Prostate gland (tissue), 2 donors: ENCODE results near the gene ADARB1.

Experiments used
- CTCF ChIP-seq, 4 experiments: fragments of 200-600 bp in 2 of 4; fragments of 450-650 bp in 2 of 4; sonication (generic) in 2 of 4; IDR thresholded peaks; 1 replicate in 3 of 4; 2 replicates in 1 of 4; pipeline ENCODE4 v1.5.1; 2016 to 2019; ENCODE audit warnings: antibody characterized with exemption in 4 of 4, mild to moderate bottlenecking in 2 of 4, moderate library complexity in 2 of 4
- POLR2A ChIP-seq: fragments of 450-650 bp; IDR thresholded peaks from one replicate; pipeline ENCODE4 v1.6.1; 2016; ENCODE audit warnings: antibody characterized with exemption, mild to moderate bottlenecking

GRCh38 chr21:45040739-45041138 is 33.6 kb upstream of the ADARB1 start:
- TF ChIP-seq POLR2A (no peak), CTCF (IDR thresholded peaks at IDR 0.05) (no peak)
